Kidney capillary endothelial cell (primary cell): Measurements from ENCODE around the gene PDSS1.
"Not testable (repeated sequence)": the region's sequence is repeated elsewhere in the genome, so short reads cannot be mapped to it uniquely, and the experiment has no call there.

Experiments
- DNase-seq: peaks from one replicate; pipeline ENCODE4 v3.0.0-alpha.2; 2018; ENCODE audit warnings: low spot score

The PDSS1 gene

DNA sequence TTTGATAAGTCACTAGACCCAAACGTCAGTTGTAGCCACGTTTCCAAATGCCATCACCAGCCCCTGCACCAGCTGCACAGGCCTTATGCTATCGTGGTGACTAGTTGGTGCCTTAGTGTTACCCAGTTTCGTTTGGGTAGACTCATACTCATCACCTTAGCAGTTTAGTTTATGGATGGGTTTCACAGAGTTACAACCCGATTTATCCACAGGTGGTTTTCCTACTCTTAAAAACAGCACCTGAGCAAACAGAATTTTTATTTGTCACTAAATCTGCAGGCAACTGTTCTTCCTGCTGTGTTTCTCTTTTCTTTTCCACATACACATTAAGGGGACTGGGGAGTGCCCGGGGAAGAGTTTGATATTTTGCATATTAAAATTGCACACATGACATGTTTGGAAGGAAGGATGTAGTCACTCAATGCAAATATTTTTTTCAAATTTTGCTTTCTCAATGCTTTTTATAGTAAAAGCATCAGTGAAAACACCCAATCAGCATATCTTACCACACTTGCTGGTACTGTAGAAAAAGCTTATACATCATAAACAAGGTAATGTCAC is 41.6 kb downstream of the PDSS1 start:
- no peak for DNase-seq

DNA sequence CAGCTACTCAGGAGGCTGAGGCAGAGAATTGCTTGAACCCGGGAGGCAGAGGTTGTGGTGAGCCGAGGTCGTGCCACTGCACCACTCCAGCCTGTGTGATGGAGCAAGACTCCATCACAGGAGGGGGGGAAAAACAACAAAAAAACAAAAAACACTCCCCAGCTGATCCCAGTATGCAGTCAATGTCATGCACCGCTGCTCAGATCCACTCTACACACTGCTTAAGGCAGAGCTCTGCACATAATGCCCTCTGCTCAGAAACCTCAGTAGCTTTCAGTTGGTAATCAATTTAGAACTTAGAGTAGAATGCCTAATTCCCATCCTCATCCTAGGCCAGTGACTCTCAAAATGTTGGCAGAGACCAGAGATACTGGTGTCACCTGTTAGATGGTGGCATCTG is 43.9 kb downstream of the PDSS1 start:
- no peak for DNase-seq

DNA sequence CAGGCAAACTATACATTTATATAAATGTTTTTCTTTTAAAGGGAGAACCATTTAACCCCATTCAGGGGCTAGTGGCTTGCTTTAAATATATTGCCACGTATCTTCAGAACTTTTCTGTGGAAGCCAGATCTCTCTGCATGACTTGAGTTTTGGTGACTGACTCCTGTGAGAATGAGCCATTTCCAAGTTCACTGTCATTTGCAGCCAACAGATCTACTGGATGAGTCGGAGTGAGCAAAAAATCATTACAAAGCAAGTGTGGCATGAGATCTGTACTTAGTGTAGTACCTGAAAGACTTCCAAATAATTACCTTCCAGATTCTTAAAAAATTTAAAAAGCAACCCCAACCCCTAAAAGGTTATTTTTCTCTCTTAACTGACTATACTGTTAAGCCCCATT is 45.6 kb downstream of the PDSS1 start:
- DNase-seq: no peak

DNA sequence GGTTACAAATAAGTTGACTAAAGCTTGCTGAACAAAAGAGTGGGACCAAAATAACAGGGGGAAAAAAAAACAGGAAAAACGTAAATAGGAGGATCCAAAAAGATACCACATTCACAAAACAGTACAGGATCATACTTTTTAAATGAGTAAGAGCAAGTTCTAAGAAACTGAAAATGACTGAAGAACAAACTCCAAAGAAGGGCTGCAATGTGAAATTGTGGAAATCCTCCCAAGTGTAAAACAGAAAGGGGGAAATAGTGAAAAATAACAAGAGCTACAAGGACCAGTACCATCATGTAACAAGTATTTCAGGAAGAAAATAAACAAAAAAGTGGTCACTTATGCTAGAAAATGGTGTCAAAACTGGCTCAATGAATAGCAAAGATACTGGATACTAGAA is 46.3 kb downstream of the PDSS1 start:
- DNase-seq: no peak

DNA sequence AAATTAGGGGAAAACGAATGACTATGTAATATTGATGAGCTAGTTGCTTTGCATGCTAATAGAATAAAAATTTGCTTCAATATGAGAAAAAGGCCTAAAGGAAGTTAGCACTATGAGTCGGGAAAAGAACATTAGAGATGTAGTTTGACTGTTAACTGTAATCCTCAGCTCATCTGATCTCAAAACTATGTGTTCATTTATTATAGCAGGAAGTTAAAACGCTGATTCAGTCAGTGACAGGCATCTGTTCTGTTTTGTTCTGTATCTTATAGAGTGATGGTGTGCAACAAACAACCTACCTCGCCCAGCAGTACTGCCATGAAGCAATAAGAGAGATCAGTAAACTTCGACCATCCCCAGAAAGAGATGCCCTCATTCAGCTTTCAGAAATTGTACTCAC is 48.6 kb downstream of the PDSS1 start:
- peak; percentile 29 for DNase-seq

DNA sequence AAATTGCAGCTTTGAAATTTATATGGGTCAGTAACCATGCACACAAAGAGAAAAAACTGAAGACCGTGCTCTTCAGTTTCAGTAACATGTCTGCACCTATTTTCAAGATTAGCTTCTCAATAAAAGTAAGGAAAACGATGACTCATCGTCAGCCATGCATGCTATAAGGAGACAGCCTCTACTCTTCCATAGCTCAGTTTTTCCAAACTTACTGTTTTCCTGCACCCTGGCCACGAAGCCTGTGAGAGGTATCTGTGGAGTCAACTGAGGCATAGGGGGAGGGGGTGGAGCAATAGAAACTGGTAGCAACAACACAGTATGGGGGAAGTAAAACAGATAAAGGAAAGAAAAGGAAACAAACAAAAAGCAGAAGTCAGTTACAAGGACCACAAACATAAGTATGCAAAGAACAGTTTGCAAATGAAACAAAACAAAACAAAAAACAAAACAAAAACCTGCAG is 58.0 kb downstream of the PDSS1 start:
- DNase-seq: peak; percentile 9

DNA sequence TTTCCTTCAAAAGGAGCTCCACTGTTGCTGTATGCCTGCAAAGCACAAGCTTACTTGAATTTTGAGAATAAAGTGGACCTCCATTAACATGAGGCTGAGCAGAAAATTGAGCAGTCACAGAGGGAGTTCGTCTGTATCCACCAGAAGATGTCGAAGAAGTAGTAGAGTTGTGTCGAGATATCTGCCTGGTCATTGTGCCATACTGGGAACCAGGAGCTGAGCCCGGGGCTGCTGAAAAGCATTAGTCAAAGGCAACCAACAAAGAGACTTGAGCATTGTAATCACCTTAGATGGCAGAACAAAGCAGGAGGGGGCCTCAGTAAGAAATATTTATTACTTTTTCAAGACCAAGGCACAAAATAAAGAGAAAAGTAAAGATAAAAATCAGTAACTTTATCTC is 61.5 kb downstream of the PDSS1 start:
- DNase-seq: no peak

DNA sequence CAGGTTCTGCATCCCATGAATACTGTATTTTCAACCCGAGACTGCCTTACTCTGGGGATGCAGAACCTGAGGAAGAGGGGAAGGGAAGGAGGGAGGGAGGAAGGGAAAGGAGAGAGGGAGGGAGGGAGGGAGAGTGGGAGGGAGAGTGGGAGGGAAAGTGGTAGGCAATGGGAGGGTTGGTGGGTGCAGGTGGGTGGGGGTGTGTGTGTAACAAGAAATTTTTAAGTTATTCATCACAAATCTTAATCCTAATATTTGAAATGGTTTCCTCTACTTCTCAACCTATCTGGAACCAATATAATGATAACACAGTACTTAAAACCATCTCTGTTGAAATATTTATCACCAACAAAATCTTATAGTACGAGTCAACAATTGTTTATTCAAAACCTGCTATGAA is 68.0 kb downstream of the PDSS1 start:
- no peak for DNase-seq

DNA sequence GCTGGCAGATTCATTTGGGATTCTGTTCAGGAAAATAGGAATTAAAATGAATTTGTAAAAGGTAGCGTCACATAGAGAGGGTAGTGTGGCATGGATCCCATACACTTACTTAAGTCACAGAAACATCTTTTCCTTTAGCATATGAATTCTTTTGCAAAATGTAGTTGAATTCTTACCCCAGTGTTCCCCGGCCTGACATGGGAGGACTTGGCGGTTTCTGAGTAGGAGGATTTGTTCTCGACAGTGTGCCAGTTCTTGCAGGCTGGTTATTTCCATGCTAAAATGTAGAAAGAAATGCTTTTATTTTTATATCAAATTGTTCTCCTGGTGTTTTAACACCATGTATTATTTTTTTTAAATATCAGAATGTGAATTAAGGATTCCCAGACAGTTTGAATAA is 72.6 kb downstream of the PDSS1 start:
- no peak for DNase-seq

DNA sequence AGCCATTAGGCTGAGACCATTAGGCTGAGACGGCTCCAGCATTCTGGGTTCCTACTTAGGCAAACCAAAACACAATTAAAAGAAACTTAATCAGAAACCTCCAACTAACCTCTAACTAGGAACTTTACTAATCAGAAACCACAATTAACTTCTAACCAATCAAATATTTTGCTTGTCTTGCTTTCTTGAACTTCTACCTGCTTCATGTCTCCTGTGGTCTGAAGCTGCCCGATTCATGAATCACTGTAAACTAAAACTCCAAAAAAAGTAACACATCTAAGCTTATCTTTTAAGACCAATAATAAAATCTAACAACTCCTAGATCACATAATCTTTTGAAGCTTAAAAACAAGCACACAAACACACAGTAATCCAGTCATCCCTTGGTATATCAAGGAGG is 76.1 kb downstream of the PDSS1 start:
- DNase-seq: no peak

DNA sequence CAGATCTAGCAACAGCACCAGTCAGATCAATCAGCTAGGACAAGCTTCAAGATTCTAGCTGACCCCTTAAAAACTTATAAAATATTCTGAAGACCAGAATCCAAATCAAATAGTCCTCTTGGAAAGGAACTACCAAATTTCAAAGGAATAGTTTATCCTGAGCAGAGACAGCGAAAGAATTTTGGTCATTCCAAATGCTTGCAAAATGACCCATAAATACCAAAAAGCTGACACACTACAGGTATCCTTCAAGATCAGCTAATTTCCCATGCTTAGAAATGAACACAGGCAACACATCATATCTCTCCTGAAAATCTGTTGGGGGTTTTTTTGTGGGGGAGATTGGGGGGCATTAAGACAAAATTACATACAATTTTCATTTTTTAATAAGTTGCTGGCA is 78.8 kb downstream of the PDSS1 start:
- no peak for DNase-seq

DNA sequence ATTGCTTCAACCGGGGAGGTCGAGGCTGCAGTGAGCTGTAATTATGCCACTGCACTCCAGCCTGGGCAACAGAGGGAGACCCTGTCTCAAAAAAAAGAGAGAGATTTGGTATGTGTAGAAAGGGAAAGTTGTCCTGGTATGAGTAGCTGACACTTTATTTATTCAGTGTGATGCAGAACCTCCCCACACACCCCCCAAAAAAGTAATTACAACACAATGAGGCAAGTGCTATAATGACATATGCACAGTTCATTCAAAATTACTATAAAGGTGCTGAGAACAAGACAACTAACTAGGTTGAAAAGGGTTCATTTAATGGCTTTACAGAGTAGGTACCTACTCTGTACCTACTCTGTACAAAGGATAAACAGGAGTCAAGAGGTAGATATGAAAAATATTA is 80.2 kb downstream of the PDSS1 start:
- DNase-seq: no peak

DNA sequence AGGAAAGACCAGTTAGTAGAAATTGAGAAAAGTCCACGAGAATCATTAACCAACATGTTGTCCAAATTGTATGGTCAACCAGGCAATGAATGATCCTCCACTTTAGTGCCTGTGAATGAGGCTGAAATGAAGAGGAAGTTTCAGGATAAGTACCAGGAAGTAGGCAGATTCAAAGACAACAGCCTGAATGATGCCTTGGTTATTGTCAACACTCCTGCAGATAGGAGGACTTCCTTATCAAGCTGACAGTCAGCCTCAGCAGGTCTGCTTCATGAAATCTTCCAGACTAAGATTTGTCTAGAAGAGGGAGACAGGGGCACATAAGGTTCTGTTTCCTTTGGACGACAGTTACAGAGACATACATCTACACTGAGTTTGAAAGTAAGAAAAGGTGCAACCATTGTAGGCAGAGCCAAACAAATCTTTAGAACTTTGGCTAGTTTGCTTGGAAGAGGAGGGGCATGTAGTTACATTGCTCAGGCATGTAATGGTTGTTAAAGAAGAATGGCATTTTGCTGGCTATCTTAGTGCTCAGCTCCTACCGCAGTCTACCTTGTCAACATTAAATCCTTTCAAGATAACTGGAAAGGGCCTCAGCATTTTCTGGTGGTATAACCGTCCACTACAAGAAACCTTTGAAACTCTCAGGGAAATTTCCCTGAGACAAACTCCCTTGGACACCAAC is 81.8 kb downstream of the PDSS1 start:
- DNase-seq: no peak

DNA sequence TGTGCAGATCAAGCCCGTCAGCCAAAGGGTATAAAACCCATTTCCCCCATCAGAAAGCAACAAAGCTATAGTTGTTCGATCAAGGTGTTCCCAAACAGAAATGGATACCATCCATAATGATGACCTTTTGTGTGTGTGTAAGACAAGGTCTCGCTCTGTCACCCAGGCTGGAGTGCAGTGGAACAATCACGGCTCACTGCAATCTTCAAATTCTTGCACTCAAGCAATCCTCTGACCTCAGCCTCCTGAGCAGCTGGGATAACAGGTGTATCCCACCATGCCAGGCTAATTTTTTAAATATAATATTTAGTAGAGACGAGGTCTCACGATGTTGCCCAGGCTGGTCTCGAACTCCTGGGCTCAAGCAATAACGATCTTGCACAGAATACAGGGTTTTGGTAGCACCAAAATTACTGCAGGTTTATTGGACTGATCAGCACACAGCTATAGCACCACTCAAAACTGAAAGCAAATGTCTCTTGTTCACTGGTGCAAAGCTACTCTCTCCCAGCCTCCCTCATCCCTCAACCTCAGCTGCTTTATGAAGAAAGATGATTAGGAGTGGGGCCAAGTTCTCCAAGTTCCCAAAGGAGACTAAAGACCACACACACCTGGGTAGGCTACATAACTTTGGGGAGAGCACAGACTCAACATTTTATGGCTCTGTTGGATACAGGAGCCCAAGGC is 82.7 kb downstream of the PDSS1 start:
- DNase-seq: no peak

DNA sequence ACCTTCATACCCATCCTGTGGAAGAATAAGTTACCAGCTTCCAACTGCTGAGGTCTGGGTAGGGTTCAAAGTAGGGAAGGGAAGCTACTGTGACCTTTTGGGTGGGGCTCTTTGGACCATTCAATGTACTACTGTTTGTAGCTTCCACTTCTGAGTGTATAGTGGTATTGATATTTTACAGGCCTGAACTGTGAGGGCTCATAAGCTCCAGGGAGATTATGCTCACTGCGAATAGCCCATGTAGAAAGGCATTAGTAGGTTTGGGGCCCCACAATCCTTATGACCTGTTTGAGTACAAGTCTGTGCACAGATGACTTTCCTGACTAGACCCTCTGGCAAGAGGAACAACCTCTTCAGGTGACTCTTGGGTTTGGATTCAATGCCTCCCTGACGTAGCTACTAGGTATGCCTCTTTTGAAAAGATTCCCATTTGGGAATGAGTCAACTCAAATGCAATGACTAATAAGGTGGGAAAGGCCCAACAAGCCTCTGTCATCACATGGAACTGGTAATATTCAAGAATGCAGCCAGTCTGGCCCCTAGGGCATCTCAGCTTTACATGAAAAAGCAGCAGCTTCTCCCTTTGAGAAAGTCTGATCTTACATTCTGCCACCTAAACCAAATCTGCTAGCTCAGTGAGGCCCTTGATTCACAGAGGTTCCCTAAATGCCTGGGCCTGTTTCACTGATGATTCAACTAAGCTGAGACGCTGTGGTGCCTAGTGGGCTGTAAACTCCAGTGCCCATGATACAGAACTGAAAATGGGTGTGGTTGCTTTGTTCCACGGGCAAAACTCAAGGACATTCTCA is 83.5 kb downstream of the PDSS1 start:
- DNase-seq: peak; percentile 40

DNA sequence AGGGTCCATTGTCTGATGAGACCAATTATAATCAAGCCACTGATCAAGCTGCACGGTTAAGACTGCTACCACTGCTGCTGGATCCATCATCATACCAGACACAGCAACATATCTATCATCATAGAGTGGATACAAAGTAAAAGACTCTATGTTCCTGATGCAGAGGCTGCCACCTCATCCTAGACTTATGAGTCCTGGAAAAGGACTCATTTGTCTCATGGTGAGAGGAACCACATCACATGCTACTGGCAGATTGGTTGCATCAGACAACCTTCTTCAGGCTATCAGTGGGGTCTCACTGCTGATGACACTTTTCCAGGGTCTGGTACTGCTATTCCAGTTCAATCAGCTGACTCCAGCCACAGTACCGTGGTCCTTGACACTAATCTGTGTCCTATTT is 84.3 kb downstream of the PDSS1 start:
- DNase-seq: no peak

DNA sequence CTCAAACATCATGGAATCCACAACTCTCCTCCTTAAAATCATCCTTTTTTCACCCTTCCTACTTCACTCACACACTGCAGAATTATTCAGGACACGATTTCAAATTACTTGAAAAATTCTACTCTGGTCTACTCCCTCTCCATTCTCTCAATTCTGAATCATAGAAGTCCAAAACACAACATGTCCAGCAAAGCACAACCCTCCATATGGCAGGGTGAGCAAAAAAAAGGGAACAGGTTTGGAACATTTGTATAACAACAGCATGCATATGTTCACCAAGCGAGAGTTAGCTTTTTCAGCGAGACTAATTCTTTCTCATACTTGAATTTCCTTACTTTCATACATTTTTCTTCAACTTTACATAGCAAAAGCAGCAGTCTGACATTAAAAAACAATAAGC is 89.9 kb downstream of the PDSS1 start:
- DNase-seq: no peak

DNA sequence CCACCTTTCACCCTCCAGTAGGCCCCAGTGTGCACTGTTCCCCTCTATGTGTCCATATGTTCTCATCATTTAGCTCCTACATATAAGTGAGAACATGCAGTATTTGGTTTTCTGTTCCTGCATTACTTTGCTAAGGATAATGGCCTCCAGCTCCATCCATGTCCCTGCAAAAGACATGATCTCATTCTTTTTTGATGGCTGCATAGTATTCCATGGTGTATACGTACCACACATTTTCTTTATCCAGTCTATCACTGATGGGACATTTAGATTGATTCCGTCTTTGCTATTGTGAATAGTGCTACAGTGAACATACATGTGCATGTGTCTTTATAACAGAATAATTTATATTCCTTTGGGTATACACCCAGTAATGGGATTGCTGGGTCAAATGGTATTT is 92.3 kb downstream of the PDSS1 start:
- not testable (repeated sequence) for DNase-seq

DNA sequence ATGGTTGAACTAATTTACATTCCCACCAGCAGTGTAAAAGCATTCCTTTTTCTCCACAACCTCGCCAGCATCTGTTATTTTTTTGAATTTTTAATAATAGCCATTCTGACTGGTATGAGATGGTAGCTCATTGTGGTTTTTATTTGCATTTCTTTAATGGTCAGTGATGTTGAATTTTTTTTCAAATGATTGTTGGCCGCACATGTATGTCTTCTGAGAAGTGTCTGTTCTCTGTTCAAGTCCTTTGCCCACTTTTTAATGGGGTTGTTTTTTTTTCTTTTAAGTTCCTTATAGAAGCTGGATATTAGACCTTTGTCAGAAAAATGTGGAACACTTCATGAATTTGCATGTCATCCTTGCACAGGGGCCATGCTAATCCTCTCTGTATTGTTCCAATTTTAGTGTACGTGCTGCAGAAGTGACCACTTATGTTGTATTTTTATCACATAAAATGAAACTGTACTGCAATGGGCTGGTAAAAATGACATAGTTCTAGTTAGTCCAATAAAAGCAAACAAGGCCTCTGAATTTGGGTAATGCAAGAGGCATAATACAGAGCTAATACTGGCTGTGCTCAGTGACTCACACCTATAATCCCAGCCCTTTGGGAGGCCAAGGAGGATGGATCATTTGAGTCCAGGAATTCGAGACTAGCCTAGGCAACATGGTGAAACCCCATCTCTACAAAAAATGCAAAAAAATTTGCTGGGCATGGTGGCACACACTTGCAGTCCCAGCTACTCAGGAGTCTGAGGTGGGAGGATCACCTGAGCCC is 92.9 kb downstream of the PDSS1 start:
- DNase-seq: no peak

DNA sequence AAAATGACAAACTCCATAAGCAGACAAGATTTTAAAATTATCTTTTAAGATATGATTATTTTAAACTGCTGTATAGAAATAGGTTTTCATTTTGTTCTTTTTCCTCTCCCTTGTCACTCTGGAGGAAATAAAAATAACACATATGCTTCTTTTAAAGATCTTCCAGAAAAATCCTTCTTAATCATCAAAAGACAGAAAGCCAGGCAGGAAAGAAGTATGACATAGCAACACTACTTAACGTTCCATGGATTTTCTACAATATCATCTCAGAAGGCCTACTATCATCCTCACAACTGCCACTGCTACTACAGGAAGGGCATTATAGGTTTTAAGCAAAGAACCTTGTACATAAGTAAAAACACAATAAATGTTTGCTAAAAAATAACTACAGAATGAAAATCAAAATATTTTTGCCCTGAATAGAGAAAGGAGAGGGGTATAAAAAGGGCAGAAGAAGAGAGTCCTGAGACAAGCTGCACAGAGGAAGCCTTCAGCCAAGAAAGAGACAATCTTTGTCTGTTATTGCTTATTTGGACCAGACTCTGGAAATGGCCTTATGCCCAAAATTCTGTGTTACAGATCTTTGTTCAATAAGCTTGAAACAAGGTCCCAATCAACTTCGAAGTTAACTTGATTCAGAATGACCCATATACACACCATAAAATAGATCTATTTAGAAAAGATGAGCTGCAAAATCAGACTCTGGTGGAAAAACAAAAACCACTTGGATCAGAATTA is 95.4 kb downstream of the PDSS1 start:
- no peak for DNase-seq
